Caco-2 (cell line): ENCODE results near the gene RIMS1. TPM values are rescaled to one million over a fixed set of nuclear protein-coding genes. Genes with fewer than 3 reads are reported as not detected.

ENCODE experiments used
- BruUV-seq: library from RNA; stranded (reverse); fragments of 400-500 nt; replicated peaks from 2 replicates; lab custom pipeline; 2021; lab: Mats Ljungman, UMichigan
- CTCF ChIA-PET: fragments of 300-600 bp; sonication (Branson Sonifier 250); formaldehyde crosslinking; loops from one replicate; lab custom pipeline; 2022; ENCODE audit warnings: antibody characterized with exemption; lab: Charles Lee
- POLR2A ChIA-PET: fragments of 300-600 bp; sonication (Branson Sonifier 250); formaldehyde crosslinking; loops from one replicate; lab custom pipeline; 2022; ENCODE audit warnings: antibody characterized with exemption; lab: Charles Lee
- DNase-seq, 2 experiments: peaks; one replicate each; pipeline versions ENCODE4 v3.0.0 to v3.0.0-alpha.2; 2020 to 2022
- H3K27me3 ChIP-seq: replicated peaks from 2 replicates; pipeline ENCODE4 v1.6.0; 2011; ENCODE audit warnings: low read length; ENCODE audit not compliant: control insufficient read depth, insufficient read depth
- H3K36me3 ChIP-seq: 2 replicates; pipeline ENCODE4 v1.5.1; 2011; ENCODE audit warnings: low read length; ENCODE audit not compliant: control insufficient read depth, insufficient read depth
- H3K4me1 ChIP-seq: fragments of 250-450 bp; sonication (Bioruptor Pico); 2 replicates; pipeline ENCODE4 v1.5.1; 2020; ENCODE audit warnings: mild to moderate bottlenecking
- H3K4me3 ChIP-seq: 2 replicates; pipeline ENCODE4 v1.5.1; 2011; ENCODE audit warnings: low read depth, mild to moderate bottlenecking, control low read depth, low read length
- H3K9me3 ChIP-seq: fragments of 250-450 bp; sonication (Bioruptor Pico); 2 replicates; pipeline ENCODE4 v1.5.1; 2020; ENCODE audit warnings: mild to moderate bottlenecking, moderate library complexity
- H3K27ac Mint-ChIP-seq: one replicate; pipeline ENCODE4 v1.8.0; 2022; ENCODE audit warnings: mixed read lengths; ENCODE audit not compliant: unreplicated experiment
- H3K27me3 Mint-ChIP-seq: one replicate; pipeline ENCODE4 v1.8.0; 2022; ENCODE audit warnings: mixed read lengths; ENCODE audit not compliant: insufficient read depth, unreplicated experiment
- H3K36me3 Mint-ChIP-seq: one replicate; pipeline ENCODE4 v1.8.0; 2022; ENCODE audit warnings: mild to moderate bottlenecking, mixed read lengths; ENCODE audit not compliant: insufficient read depth, unreplicated experiment
- H3K4me1 Mint-ChIP-seq: one replicate; pipeline ENCODE4 v1.8.0; 2022; ENCODE audit warnings: low read depth, mixed read lengths; ENCODE audit not compliant: unreplicated experiment
- H3K4me3 Mint-ChIP-seq: one replicate; pipeline ENCODE4 v1.8.0; 2022; ENCODE audit warnings: mild to moderate bottlenecking, moderate library complexity, mixed read lengths; ENCODE audit not compliant: unreplicated experiment
- H3K9me3 Mint-ChIP-seq: one replicate; pipeline ENCODE4 v1.8.0; 2022; ENCODE audit warnings: mixed read lengths; ENCODE audit not compliant: unreplicated experiment
- CTCF ChIP-seq, 2 experiments: fragments of 200-600 bp in 1 of 2; IDR thresholded peaks; 1 replicate in 1 of 2; 2 replicates in 1 of 2; pipeline versions ENCODE4 v1.5.1 to v1.8.0; 2011 to 2022; ENCODE audit warnings: antibody characterized with exemption in 1 of 2, control low read depth in 1 of 2, inconsistent platforms in 1 of 2, low read depth in 1 of 2, low read length in 1 of 2, mild to moderate bottlenecking in 1 of 2, moderate library complexity in 1 of 2; ENCODE audit not compliant: insufficient read depth in 1 of 2, severe bottlenecking in 1 of 2, unreplicated experiment in 1 of 2
- intact Hi-C: fragments of 100-400 bp; cut with micrococcal nuclease; formaldehyde crosslinking; loops from one replicate; pipeline ENCODE4 v1.10.0; 2022; ENCODE audit not compliant: unreplicated experiment
- total RNA-seq: library from RNA; stranded (reverse); gene quantifications from 2 replicates; pipeline ENCODE4 v1.2.3, GENCODE V29; 2022

Gene RIMS1
- total RNA-seq, 1 experiment from 2014 or later = 3.4 TPM

GRCh38 chr6:72132427-72132826 is 246.1 kb downstream of the RIMS1 start:
- no peak for TF ChIP-seq CTCF (IDR thresholded peaks at IDR 0.05; ENCODE audit: insufficient read depth in 1 of 2, low read depth in 1 of 2, low read length in 1 of 2, severe bottlenecking in 1 of 2, unreplicated experiment in 1 of 2)
- Mint-ChIP-seq H3K27ac (no peak overlapping the region), H3K27me3 (no peaks in the 10 kb centered on the region), H3K4me3 (no peak overlapping the region), H3K4me1 (no peaks in the 10 kb centered on the region), H3K9me3 (no peaks in the 10 kb centered on the region), H3K36me3 (no peaks in the 10 kb centered on the region)
- Histone ChIP-seq H3K4me3 (no peak overlapping the region), H3K4me1 (no peaks in the 10 kb centered on the region), H3K9me3 (no peaks in the 10 kb centered on the region), H3K27me3 (no peaks in the 10 kb centered on the region), H3K36me3 (no peaks in the 10 kb centered on the region)
- intact Hi-C loops = no loop called here
- ChIA-PET POLR2A (no interaction called here), CTCF (no interaction called here)
- no TSS peak for BruUV-seq
- DNase-seq = no peak

GRCh38 chr6:72132851-72133250 is 246.5 kb downstream of the RIMS1 start:
- CTCF ChIA-PET = no interaction called here
- Mint-ChIP-seq H3K27ac (no peak overlapping the region), H3K9me3 (no peaks in the 10 kb centered on the region), H3K4me1 (no peaks in the 10 kb centered on the region), H3K4me3 (no peak overlapping the region), H3K36me3 (no peaks in the 10 kb centered on the region), H3K27me3 (no peaks in the 10 kb centered on the region)
- intact Hi-C loops = no loop called here
- Histone ChIP-seq H3K27me3 (no peaks in the 10 kb centered on the region), H3K36me3 (no peaks in the 10 kb centered on the region), H3K4me3 (no peak overlapping the region), H3K4me1 (no peaks in the 10 kb centered on the region), H3K9me3 (no peaks in the 10 kb centered on the region)
- BruUV-seq = no TSS peak
- POLR2A ChIA-PET = no interaction called here
- TF ChIP-seq CTCF (IDR thresholded peaks at IDR 0.05; ENCODE audit: insufficient read depth in 1 of 2, low read depth in 1 of 2, low read length in 1 of 2, severe bottlenecking in 1 of 2, unreplicated experiment in 1 of 2) = no peak
- no peak for DNase-seq

GRCh38 chr6:72133324-72133723 is 247.0 kb downstream of the RIMS1 start:
- Histone ChIP-seq H3K9me3 (no peaks in the 10 kb centered on the region), H3K27me3 (no peaks in the 10 kb centered on the region), H3K36me3 (no peaks in the 10 kb centered on the region), H3K4me3 (no peak overlapping the region), H3K4me1 (no peaks in the 10 kb centered on the region)
- Mint-ChIP-seq H3K36me3 (no peaks in the 10 kb centered on the region), H3K27me3 (no peaks in the 10 kb centered on the region), H3K9me3 (no peaks in the 10 kb centered on the region), H3K4me3 (no peak overlapping the region), H3K4me1 (no peaks in the 10 kb centered on the region), H3K27ac (no peak overlapping the region)
- CTCF ChIA-PET = no interaction called here
- no TSS peak for BruUV-seq
- no peak for DNase-seq
- TF ChIP-seq CTCF (IDR thresholded peaks at IDR 0.05; ENCODE audit: insufficient read depth in 1 of 2, low read depth in 1 of 2, low read length in 1 of 2, severe bottlenecking in 1 of 2, unreplicated experiment in 1 of 2) = no peak
- intact Hi-C loops = no loop called here
- POLR2A ChIA-PET = no interaction called here
